ENCODE measurements around the gene MAGEF1. TPM values are rescaled to one million over a fixed set of nuclear protein-coding genes. Genes with fewer than 3 reads are reported as not detected.

MAGEF1 gene
- total RNA-seq, 1 experiment from 2014 or later, result 59.1 TPM

DNA sequence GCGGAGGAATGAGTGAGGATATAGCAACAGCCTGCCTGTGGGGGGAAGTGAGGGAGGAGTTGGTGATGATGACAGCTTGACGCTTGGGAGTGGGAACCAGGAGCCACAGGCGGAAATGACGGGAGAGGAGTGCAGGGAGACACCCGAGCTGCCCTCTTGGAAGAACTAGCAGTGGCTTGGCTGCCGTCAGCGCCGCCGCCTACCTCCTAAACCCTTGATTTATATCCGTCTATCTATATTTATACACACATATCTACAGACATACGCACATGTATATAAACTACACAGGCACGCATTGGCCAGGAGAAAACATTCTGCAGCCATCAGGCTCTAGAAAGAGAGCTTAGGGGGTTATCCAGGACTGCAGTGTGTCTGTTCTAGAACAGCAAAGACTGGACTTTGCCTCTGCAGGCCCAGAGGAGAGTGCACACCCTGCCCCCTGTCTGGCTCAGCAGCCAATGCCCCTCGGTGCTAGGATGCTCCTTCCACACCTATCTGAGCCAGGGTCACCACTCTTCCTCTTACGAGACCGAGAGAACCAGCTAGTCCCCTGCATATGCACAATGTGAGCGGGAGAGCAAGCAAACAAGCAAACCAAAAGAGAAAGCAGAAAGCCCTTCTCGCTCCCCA, 45.3 kb upstream of the MAGEF1 start:
- DNase-seq, result no peak
- Histone ChIP-seq H3K27me3 (replicated peaks; ENCODE audit: control insufficient read depth, insufficient read depth, low read length) (no peaks in the 10 kb centered on the region), H3K9me3 (no peaks in the 10 kb centered on the region), H3K36me3 (ENCODE audit: control insufficient read depth, insufficient read depth, low read length) (no peaks in the 10 kb centered on the region), H3K4me1 (peaks cover 5% of the 10 kb centered on the region; the same call in 1 of the 2 replicates), H3K4me3 (ENCODE audit: low read depth, low read length) (no peak overlapping the region)
- CTCF ChIA-PET, result interaction anchor here (2.7 kb wide), 1 partner anchor 196 kb away, joined by 17 read pairs; the partner anchor contains the start of gene EPHB3
- intact Hi-C loops (cut with micrococcal nuclease; ENCODE audit: unreplicated experiment), result no loop called here
- peaks cover 8% of the 10 kb centered on the region for H3K4me1 Mint-ChIP-seq (ENCODE audit: low read depth, unreplicated experiment)
- no peak overlapping the region for H3K4me3 Mint-ChIP-seq (ENCODE audit: unreplicated experiment)
- no peak overlapping the region for H3K27ac Mint-ChIP-seq (ENCODE audit: unreplicated experiment)
- no peaks in the 10 kb centered on the region for H3K27me3 Mint-ChIP-seq (ENCODE audit: insufficient read depth, unreplicated experiment)
- TF ChIP-seq, protein P1, sequence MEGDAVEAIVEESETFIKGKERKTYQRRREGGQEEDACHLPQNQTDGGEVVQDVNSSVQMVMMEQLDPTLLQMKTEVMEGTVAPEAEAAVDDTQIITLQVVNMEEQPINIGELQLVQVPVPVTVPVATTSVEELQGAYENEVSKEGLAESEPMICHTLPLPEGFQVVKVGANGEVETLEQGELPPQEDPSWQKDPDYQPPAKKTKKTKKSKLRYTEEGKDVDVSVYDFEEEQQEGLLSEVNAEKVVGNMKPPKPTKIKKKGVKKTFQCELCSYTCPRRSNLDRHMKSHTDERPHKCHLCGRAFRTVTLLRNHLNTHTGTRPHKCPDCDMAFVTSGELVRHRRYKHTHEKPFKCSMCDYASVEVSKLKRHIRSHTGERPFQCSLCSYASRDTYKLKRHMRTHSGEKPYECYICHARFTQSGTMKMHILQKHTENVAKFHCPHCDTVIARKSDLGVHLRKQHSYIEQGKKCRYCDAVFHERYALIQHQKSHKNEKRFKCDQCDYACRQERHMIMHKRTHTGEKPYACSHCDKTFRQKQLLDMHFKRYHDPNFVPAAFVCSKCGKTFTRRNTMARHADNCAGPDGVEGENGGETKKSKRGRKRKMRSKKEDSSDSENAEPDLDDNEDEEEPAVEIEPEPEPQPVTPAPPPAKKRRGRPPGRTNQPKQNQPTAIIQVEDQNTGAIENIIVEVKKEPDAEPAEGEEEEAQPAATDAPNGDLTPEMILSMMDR (IDR thresholded peaks at IDR 0.05; ENCODE audit: insufficient read depth in 1 of 2, low read depth in 1 of 2, low read length in 1 of 2, severe bottlenecking in 1 of 2, unreplicated experiment in 1 of 2), result no peak
- BruUV-seq (replicated peaks), result no TSS peak
- POLR2A ChIA-PET, result no interaction called here
- no peaks in the 10 kb centered on the region for H3K9me3 Mint-ChIP-seq (ENCODE audit: unreplicated experiment)
- H3K36me3 Mint-ChIP-seq (ENCODE audit: insufficient read depth, unreplicated experiment), result no peaks in the 10 kb centered on the region

DNA sequence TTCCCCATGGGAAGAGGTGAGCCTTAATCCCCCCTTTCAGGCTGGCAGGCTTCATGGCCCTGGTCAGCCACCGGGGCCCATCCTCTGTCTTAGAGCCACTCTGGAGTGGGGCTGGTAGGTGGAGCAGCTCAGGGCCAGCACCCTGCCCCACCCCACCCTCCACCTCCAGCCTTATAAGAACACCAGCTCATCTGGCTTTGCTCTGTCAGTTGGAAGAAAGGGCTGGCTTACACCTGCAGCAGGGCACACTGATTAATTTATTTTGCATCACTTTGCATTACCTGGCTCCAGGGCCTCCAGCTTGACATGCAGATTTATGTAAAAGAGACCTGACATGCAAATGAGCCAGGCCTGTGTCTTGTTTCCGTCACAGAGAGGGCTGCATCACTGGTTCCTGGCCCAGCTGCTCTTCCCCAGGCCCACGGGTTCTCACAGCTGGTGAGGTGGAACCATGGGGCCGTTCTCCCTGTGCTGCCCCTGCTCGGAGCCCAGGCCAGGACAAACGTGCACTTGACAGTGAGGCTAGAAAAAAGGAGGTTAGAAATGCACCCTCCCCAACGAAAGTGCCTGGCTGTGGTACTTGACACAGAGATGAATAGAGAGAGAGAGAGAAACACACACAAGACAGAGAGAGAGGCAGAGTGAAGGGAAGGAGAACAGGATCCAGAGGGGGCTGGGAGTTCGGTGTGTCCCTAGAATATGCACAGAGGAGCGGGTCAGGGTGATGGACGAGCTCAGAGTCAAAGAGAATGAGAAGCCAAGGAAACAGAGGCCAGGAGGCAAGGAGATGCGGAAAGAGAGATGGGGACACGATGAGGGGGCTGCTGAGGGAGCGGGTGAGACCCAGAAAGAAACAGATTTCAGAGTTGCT, 44.5 kb upstream of the MAGEF1 start:
- no peak overlapping the region for H3K4me3 ChIP-seq (ENCODE audit: low read depth, low read length)
- POLR2A ChIA-PET, result no interaction called here
- peaks cover 12% of the 10 kb centered on the region for H3K4me1 ChIP-seq
- intact Hi-C loops (cut with micrococcal nuclease; ENCODE audit: unreplicated experiment), result no loop called here
- no peaks in the 10 kb centered on the region for H3K27me3 Mint-ChIP-seq (ENCODE audit: insufficient read depth, unreplicated experiment)
- CTCF ChIA-PET, result interaction anchor here (0.6 to 2.7 kb wide), 3 partner anchors 30 to 576 kb away, joined by 3 to 17 read pairs (median 3); partner anchors contain the start of gene EPHB3
- no peaks in the 10 kb centered on the region for H3K36me3 ChIP-seq (ENCODE audit: control insufficient read depth, insufficient read depth, low read length)
- TF ChIP-seq, protein P1 (IDR thresholded peaks at IDR 0.05; ENCODE audit: insufficient read depth in 1 of 2, low read depth in 1 of 2, low read length in 1 of 2, severe bottlenecking in 1 of 2, unreplicated experiment in 1 of 2), result no peak
- DNase-seq, result no peak
- H3K9me3 ChIP-seq, result no peaks in the 10 kb centered on the region
- H3K4me3 Mint-ChIP-seq (ENCODE audit: unreplicated experiment), result no peak overlapping the region
- H3K9me3 Mint-ChIP-seq (ENCODE audit: unreplicated experiment), result no peaks in the 10 kb centered on the region
- H3K36me3 Mint-ChIP-seq (ENCODE audit: insufficient read depth, unreplicated experiment), result no peaks in the 10 kb centered on the region
- no peaks in the 10 kb centered on the region for H3K27me3 ChIP-seq (replicated peaks; ENCODE audit: control insufficient read depth, insufficient read depth, low read length)
- H3K4me1 Mint-ChIP-seq (ENCODE audit: low read depth, unreplicated experiment), result peaks cover 8% of the 10 kb centered on the region
- no TSS peak for BruUV-seq (replicated peaks)
- H3K27ac Mint-ChIP-seq (ENCODE audit: unreplicated experiment), result no peak overlapping the region

DNA sequence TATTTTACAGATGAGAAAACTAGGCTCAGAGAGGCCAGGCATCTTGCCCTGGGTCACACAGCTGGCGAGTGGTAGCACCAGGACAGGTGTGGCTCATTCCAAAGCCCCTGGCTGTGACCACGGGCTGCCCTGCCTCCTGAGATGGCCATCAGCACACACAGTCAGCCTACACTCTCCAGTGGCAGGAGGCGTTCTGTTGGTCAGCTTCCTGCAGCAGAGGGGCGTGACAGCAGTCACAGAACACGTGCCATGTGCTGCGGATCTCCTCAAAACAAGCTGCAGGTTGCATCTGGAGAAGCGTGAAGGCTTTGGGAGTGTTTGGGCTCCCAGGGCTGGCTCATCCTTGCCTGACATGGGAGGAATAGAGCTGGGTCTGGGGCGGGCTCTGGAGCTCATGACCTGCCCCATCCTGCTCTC, 43.5 kb upstream of the MAGEF1 start:
- CTCF ChIA-PET, result interaction anchor here (0.6 to 2.7 kb wide), 3 partner anchors 28 to 575 kb away, joined by 3 to 17 read pairs (median 3); partner anchors contain the start of gene EPHB3
- no peaks in the 10 kb centered on the region for H3K9me3 Mint-ChIP-seq (ENCODE audit: unreplicated experiment)
- DNase-seq, result no peak

More for the DNA sequence above, 43.5 kb upstream of the MAGEF1 start:
- H3K4me1 ChIP-seq, result peaks cover 21% of the 10 kb centered on the region
- POLR2A ChIA-PET, result no interaction called here
- TF ChIP-seq, protein P1 (IDR thresholded peaks at IDR 0.05; ENCODE audit: insufficient read depth in 1 of 2, low read depth in 1 of 2, low read length in 1 of 2, severe bottlenecking in 1 of 2, unreplicated experiment in 1 of 2), result no peak
- no peaks in the 10 kb centered on the region for H3K27me3 ChIP-seq (replicated peaks; ENCODE audit: control insufficient read depth, insufficient read depth, low read length)
- no peak overlapping the region for H3K4me3 ChIP-seq (ENCODE audit: low read depth, low read length)
- Mint-ChIP-seq H3K27me3 (ENCODE audit: insufficient read depth, unreplicated experiment) (no peaks in the 10 kb centered on the region), H3K4me1 (ENCODE audit: low read depth, unreplicated experiment) (peaks cover 8% of the 10 kb centered on the region), H3K4me3 (ENCODE audit: unreplicated experiment) (no peak overlapping the region), H3K27ac (ENCODE audit: unreplicated experiment) (no peak overlapping the region), H3K36me3 (ENCODE audit: insufficient read depth, unreplicated experiment) (no peaks in the 10 kb centered on the region)
- no peaks in the 10 kb centered on the region for H3K36me3 ChIP-seq (ENCODE audit: control insufficient read depth, insufficient read depth, low read length)
- intact Hi-C loops (cut with micrococcal nuclease; ENCODE audit: unreplicated experiment), result no loop called here
- no TSS peak for BruUV-seq (replicated peaks)
- H3K9me3 ChIP-seq, result no peaks in the 10 kb centered on the region
